Stimulated activated CD8-positive, alpha-beta memory T cell treated with anti-CD3 and anti-CD28 coated beads, Interleukin-15, amount 100 ng/mL, for 1 hour (primary cell): ENCODE data around the gene COL5A3.
"Not testable (repeated sequence)": the region's sequence is repeated elsewhere in the genome, so short reads cannot be mapped to it uniquely, and the experiment has no call there.

ENCODE experiments used
- DNase-seq: peaks from one replicate; pipeline ENCODE4 v3.0.0-alpha.2; 2020; ENCODE audit warnings: low read depth

COL5A3 gene

DNA sequence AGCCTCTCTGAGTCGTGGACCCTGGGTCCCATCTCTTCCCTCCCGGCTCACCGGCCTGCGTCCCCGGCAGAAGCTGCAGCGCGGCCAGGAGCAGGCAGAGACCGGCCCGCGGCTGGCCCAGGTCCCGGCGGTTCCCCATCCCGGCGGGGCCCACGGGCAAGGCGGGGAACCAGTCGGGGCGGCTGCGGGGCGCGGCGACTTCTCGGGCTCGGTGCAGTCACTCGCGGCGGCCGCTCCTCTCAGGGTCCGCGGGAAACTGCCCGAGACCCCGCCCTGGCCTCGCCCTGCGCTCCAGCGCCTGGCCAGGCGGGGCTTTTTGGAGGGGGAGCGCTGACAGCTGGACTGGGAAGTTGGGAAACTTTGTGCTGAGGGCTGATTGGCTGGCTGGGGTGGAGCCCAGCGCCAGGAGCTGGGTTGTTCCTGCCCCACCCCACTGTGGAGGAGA lies at the start of gene COL5A3:
TSS of gene COL5A3 (minus strand) at position 258 of the 445 bp plus-strand sequence. CDS start at position 139, 119 bp downstream.
- no peak for DNase-seq

DNA sequence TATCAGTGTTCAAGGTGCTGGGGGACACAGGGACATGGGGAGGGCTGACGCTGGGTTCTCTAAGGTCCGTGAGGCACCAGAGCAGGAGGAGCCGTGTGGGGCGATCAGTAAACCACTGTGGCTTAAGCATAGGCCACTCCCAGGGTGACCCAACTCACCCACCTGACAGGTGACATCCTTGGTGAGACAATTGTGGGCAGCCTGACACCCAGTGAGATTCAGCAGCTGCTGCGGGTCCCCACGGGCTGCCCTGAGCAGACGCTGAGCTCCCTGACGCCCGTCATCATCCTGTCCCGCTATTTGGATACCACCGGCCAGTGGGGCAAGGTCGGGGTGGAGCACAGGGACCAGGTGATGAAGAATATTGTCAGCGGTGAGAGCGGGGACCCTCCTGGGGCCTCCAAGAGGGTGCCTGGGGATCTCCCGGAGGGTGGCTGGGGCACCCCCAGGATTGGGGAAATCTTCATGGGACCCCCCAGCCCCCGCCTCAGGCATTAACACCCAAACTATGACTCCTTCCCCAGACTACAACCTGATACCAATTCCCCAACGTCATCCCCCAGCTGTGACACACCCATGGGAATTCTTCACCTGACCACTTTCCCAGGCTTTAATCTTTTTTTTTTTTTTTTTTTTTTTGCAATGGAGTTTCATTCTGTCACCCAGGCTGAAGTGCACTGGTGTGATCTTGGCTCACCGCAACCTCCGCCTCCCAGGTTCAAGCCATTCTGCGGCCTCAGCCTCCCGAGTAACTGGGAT lies 42.5 kb upstream of the COL5A3 start:
- no peak for DNase-seq

DNA sequence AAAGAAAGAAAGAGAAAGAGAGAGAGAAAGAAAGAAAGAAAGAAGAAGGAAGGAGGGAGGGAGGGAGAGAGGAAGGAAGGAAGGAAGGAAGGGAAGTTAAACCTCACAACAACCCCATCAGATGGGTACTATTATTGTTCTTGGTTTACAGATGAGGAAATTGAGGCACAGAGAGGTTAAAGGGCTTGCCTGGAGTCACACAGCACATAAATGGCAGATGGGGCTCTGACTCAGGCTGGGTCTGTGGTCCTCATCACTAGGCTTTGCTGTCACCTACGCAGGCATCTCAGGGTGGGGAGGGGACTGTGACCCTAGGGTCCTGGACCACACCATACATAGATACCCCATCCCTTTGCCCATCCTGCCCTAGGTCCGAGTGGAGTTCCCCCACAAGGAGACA lies 39.3 kb upstream of the COL5A3 start:
- DNase-seq: no peak

DNA sequence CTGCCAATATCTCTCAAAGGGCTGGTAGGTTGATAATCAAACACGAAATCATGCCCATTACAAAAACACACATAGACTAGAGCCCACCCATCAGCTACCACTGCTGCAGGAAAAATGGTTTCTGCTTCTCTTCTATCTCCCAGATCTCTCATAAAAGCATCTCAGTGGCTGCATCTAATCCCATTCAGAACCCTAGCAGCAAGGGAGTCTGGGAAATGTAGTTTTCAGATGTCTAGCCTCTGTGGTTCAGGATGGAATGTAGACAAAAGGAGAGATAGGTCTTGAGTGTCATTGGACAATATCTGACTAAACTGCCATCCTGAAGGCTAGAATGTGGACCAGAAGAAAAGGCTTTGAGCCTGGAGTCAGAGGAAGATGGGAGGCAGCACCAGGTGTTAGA lies 35.1 kb upstream of the COL5A3 start:
- no peak for DNase-seq

DNA sequence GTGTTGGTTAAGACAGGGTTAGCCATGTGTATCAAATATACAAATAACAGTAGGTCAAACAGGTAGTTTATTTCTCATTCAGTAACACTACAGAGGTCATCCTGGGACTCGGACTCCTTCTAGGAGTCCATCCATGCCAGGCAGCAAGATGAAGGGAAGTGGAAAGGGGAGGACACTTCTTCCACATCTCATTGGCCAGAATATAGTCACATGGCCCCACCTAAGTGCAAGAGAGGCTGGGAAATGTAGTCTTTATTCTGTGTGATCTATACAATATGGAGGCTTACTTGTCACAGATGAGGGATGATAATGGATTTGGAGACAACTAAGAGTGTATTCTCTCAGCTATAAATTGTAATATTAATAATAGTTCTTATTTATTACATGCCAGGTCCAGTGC lies 34.1 kb upstream of the COL5A3 start:
- no peak for DNase-seq

DNA sequence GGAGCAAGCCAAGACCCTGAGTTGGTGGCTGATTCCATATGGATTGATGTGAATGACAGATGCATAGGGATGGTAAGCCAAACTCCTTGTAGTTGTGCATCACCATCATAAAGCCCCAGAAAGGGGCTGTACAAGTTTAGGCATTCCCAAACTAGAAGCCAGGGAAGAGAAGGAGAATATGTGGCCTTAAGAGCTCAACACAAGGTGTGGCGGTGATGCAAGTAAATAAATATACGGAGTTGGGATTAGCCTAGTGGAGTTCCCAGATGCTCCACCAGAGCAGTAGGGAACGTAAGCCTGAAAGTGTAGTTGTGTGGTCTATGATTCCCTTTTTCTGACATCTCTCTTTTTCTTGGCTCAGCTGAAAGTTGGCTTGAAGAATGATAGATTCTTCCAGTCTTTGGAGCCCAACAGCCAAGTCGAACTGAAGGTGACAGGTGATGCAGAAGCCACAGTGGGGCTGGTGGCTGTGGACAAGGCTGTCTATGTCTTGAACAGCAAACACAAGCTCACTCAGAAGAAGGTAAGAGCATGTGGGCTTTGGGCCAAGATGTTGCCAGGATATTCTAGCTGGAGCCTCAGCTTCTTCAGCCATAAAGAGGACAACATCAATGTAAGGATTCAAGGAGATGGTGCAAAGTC lies 33.1 kb upstream of the COL5A3 start:
- no peak for DNase-seq

DNA sequence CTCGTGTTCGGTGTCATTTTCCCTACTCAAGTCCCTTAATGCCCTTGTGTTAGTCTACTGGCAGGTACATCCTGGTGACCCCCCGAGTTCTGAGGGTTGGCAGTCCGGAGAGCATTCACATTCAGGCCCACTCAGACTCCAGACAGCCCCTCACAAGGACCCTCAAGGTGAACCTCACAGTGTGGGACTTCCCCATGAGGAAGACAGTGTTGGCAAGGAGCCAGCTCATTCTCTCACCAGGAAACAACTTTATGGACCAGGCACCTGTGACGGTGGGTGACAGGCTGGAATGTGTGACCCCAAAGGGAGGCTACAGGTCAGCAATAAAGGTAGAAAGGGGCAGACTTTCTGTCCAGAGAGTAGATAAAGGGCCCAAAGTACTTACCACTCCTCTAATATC lies 27.5 kb upstream of the COL5A3 start:
- no peak for DNase-seq

DNA sequence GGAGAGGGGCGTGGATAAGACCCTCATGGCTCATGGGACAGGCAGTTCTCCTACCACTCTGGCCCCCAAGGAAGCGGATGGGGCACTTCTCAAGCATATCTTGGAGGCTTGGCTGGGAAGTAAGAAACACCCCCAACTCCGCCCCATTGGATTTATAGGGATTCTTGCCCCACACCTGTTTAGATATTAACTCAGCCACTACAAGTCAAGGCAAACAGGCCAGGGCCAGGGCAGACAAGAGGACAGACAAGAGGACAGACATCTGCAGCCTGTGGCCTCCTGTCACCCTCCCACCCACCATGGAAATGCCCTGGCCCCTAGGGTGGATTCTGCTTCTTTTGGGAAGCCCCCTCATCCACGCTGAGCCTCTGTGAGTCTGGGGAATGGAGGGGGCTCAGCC lies 27.1 kb upstream of the COL5A3 start:
- no peak for DNase-seq

DNA sequence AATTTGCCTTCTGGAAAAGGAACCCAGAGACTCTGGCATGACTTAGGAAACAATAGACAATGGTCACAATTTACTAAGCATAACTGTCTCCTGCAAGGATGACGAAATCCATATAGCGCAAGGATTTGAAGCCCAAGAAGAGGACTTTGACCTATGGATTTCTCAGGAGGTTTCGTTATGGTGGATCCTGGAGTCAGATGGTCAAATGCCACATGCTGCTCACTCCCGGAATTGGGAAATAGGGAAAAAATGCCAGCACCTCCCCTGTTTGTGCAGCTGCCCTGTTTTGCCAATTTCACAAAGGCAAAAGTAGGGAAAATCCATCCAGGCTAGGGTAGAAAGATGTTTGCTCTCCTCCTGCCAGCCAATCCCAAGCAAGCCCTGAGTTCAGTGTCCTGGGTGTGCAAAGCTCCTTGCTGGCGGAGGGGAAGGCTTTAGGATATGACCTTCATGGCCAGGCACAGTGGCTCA lies 26.3 kb upstream of the COL5A3 start:
- DNase-seq: no peak

DNA sequence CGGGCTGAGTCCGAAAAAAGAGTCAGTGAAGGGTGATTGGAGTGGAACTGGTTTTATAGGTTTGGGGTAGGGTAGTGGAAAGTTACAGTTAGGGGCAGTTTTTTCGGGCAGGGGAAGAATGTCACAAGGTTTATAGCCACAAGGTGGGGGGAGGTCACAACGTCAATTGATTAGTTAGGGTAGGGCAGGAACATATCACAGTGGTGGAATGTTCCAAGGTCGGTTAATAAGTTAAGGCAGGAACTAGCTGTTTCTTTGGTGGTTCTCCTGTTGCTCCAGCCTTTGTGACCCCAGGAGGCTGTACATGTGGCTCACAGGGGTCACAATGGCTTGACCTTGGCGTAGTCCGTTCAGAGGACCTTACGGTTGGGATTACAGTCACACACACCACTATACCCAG lies 23.3 kb upstream of the COL5A3 start:
- DNase-seq: no peak

DNA sequence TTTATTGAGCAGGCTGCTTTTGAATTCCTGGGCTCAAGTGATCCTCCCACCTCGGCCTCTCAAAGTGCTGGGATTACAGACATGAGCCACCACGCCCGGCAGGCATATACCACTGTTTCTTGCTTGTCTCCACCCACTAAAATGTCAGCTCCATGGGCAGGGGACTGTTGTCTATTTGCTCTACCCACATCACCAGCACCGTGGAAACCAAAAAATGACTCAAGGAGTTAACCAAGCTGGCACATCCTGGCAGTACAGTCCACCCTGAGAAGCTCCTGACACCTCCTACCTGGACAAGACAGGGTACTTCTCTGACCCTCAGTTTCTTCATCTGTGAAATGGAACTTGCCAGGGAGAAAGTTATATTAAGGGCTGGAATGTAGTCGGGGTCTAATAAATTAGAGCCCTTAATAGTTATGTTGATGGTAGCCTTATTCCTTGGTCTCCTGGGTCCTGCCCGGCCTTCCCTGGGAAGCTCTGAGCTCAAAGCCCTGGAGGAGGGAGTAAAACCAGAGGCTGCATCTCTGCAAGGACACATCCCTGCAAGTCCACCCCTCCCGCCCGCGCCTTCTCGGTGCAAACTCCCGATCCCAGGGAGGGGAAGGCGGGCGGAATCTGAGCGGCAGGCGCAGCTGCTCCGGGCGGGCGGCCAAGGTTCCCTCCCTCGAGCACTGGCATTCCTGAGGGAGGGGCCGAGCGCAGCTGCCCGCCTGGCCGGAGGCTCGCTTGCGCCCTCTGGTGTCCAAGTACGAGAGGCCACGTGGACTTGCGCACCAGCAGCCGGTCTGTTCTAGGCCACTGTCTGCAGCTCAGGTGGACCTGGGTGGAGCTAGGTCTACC lies 17.1 kb upstream of the COL5A3 start:
- peak; percentile 51 for DNase-seq

DNA sequence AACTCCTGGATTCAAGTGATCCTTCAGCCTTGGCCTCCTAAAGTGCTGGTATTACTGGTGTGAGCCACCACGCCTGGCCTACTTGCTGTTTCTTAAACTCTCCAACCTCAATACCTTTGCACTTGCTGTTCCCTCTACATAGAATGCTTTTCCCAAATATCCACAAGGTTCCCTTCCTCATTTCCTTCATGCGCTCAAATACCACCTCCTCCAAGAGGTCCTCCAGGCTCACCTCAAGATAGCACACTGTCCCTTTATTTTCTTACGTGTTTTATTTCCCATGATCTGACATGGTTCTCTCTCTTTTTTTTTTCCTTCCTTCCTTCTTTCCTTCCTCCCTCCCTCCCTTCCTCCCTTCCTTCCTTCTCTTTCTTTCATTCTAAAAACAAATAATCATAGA lies 16.4 kb upstream of the COL5A3 start:
- DNase-seq: no peak

DNA sequence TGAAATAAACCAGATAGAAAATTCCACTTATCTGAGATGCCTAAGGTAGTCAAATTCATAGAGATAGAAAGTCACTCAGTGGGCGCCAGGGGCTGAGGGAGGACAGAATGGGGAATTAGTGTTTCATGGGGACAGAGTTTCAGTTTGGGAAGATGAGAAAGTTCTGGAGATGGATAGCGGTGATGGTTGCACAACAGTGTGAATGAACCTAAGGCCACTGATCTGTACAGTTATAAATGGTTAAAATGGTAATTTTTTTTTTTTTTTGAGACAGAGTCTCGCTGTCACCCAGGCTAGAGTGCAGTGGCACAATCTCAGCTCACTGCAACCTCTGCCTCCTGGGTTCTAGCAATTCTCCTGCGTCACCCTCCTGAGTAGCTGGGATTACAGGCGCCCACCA lies 12.8 kb upstream of the COL5A3 start:
- DNase-seq: not testable (repeated sequence)

DNA sequence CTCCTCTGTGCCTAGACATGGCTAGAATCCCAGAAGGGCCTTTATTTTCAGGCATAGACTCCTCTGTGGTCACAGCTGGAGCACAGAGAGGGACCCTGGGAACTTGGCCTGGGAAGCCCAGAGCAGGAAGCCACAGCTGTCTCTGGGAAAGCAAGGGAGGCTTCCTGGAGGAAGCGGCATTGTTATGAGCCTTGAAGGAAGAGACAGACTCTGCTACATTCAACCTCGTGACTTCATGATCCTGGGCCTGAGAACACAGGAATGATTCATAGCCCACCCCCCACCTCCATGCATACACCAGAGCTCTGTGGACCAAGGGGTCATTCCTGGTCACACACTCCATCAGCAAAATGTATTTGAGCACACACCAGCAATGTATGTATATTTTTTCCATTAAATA lies 11.6 kb upstream of the COL5A3 start:
- no peak for DNase-seq

DNA sequence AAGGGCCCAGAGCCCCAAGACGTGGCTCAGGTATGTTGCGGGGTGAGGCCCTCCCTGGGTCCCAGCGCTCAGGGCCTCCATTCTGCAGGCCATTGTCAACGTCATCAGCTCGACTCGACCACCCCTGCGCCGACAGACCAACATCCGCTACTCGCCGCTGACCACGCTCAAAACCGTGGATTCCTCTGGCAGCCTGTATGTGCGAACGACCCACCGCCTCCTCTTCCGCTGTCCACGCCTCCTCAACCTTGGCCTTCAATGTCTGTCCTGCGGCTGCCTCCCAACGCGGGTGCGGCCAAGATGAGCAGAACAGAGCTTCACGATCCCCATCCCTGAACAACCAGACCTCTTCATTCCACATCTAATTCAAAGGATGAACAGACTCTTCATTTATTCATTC lies 11.1 kb upstream of the COL5A3 start:
- no peak for DNase-seq

DNA sequence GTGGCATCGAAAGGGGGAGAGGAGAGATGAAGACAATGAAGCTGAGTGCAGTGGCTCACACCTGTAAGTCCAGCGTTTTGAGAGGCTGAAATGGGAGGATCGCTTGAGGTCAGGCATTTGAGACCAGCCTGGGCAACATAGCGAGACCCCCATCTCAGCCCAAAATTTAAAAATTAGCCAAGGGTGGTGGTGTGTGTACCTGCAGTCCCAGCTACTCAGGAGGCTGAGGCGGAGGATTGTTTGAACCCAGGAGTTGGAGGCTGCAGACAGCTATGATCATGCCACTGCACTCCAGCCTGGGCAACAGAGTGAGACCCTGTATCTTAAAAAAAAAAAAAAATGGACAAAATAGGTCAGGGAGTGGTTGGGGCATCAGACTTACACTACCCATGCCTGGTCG lies 10.5 kb upstream of the COL5A3 start:
- no peak for DNase-seq

DNA sequence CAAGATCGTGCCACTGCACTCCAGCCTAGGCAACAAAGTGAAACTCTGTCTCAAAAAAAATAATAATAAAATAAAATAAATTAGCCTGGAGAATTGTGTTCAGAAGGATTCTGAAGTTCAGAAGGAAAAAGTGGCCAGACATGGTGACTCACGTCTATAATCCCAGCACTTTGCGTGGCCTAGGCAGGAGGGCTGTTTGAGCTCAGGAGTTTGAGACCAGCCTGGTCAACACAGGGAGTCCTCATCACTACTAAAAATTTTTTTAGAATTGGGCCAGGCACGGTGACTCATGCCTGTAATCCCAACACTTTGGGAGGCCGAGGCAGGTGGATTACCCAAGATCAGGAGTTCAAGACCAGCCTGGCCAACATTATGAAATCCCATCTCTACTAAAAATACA lies 8.9 kb upstream of the COL5A3 start:
- no peak for DNase-seq

DNA sequence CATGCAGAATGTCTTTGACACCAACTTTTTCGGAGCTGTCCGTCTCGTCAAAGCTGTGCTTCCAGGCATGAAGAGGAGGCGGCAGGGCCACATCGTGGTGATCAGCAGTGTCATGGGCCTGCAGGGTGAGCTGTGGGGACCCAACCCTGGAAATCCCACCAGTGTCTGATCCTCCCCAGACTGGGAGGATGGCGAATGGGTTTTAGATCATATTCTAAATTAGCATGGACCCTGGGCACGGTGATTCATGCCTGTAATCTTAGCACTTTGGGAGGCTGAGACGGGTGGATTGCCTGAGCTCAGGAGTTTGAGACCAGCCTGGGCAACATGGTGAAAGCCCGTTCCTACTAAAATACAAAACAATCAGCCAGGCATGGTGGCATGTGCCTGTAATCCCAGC lies 8.5 kb upstream of the COL5A3 start:
- DNase-seq: no peak

DNA sequence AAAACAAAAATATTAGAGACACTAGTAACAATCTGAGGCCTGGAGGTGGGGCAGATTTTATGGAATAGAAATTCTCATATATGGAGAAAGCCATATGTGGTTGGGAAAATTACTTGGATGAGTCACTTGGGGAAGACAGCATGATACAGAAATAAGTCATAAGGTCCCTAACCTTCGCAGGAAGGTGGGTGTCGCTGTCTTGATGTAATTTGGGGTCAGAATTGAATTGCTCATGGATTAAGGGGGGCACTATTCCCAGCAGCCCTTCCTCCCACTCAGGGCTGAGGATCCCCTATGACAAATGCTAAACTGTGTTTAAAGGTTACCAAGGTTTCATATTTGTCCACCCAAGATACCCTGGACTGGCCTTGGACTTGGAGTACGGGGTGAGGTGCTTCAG lies 8.0 kb upstream of the COL5A3 start:
- no peak for DNase-seq

DNA sequence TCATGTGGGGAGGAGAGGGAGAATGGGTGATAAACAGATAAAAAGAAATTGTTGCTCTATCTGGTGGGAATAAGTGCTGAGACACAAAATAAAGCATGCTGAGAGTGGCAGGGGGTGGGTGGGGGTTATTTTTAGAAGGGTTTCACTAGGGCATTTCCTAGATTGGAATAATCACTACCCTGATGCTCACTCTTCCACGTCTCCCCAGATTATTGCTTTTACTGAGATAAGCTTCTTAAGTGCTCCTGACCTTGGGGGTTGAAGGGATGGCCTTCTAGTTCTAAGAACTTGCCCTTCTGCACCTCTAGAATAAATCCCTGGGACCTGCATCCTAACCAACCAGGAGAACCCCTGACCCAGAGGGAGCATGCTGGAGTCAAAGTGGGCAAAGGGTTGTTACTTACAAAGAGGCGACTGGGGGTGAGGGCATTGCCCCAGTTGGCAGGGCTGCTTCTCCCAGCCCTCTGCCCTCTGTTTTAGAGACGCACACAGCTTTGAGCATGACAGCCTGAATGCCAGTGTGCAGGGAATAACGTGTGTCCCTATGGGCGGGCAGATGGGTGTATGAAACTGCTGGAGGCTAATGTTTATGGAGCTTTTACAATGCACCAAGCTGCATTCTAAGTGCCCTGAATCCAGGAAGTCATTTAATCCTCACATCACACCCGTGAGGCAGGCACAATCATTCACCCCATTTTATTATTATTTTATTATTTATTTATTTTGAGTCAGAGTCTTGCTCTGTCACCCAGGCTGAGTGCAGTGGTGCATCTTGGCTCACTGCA lies 3.7 kb upstream of the COL5A3 start:
- no peak for DNase-seq

DNA sequence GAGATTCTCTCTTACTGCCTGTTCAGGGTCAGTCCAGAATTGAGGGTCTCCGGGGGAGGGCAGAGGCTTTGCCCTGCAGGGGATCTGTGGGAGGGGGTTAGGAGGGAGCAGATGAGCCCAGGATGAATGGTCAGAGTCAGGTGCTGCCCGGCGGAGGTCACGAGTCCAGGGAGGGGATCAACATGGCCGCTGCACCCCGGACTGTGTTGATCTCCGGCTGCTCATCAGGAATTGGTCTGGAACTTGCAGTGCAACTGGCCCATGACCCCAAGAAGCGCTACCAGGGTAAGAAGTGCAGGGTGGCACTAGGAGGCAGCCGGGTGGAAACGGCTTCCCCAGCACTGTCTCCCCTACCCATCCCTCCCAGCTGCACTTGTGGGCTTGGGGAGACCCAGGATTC lies 3.0 kb upstream of the COL5A3 start, which contains the start of gene RDH8:
TSS of gene RDH8 (plus strand) at position 168 of the 400 bp plus-strand sequence. CDS start at position 183, 15 bp downstream.
- DNase-seq: no peak

DNA sequence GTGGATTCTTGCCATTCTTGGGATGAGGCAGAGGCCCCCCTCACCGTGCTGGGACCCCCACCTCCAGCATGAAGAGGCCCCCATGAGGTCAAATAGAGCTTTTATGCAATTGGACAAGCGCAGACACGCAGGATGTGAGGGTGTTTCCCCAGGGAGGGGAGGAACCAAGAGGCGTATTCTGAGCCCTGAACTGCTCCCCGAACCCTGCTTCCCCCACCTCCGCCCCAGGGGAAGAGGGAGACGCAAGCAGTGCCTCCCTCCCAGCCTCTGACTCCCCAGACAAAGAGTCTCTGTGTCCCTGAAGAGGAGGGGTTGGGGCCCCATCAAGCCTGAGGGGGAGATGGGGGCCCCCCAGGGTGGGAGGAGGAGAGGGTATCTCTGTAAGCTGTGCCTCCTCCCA lies 1.7 kb upstream of the COL5A3 start:
- no peak for DNase-seq
